NCI-H82 (cell line): Measurements from ENCODE around the gene SETD7.

Source experiments
- DNase-seq: peaks from one replicate; lab custom pipeline; 2025; lab: John Stamatoyannopoulos, UW

SETD7 gene

DNA sequence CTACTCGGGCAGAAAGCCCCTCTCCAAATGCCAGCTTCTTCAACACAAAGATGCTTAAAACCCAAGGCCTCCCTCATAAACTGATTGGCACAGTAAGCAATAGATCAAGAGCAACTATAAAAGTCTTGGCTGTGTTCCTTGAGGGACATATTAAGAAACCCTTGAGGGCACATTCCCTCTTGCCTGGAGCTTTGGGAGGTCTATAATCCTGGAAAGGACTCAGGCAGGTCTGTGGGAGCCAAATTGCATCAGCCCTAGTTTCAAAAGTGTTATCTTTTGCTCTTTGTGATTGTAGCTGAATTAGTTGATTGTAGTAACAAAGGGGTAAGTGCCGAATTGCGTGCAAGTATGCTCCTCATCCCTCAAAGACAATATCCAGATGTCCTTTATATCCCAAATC lies 18.6 kb upstream of the SETD7 start:
- no peak for DNase-seq

DNA sequence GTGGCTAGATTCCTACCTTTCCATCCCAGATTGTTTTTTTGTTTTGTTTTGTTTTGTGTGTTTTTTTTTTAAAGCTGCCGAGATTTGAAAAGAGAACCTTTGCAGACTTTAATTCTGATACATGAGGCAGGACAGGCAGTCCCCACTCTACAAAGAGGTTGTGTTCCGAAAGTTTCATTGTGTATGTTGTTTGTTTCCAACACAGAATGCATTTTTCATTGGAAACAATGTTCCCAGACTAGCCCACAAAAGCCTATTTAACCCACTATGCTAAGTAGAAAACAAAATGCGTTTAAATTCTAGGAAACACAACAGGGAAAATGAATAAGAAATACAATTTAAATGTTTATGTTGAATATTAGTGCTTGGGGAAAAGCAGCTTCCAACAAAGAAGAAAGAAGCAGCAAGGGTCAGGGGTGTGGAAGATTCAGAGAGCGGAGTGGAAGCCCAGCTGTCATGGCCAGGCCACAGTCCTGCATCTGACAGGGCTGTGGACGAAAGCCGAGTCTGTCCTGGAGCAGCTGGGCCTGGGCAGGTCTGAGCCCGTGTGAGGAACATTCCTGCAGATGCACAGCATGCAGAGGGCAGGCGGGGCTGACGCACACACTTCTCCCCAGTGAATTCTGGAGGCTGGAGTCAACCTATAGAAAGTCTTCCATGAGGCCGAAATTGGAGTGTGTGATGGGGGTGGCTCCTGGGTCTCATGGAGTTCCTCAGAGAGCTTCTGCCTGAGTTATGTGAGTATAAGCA lies 12.4 kb upstream of the SETD7 start:
- DNase-seq: no peak

DNA sequence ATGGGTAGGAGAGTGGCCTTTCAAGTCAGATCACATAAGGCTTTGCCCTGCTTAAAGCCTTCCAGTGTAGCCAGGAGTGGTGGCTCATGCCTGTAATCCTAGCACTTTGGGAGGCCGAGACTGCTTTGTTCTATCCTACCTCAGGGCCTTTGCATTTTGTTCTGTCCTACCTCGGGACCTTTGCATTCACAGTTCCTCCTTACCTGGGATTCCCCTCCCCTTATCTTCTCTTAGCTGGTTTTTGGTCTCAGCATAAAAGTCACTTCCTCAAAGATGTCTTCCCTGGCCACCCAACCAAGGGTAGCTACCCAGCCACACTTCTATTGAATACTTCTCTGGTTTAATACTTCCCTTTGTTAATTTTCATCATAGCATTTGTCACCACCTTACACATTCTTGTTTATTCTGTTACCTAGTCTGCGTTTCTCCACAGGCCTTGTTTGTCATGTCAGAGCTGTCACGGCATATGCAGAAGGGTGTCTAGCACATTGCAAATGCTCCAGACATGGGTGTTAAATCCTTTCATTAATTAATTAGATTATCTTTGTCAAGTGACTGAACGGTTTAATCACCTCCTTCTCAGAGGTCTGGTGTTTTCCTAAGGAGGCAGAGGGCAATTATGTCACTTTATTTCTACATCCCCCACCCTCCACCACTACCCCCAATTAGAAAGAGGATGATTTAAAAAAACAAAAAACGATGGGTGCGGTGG lies 11.3 kb upstream of the SETD7 start:
- peak; percentile 95 for DNase-seq

DNA sequence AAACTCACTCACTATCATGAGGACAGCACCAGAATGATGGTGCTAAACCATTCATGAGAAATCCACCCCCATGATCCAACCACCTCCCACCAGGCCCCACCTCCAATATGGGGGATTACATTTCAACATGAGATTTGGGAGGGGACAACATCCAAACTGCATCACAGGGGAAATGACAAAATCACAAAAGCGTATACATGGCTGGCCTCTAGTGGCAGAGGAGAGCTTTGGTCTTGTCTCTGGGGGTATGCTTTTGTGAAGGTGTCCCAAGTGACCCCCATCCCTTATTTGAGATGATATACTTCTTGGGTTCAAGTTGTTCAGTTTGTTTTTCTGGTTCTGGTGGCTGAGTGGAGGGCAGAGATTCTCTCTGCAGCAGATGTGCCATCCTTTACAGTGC lies 8.5 kb upstream of the SETD7 start:
- DNase-seq: no peak

DNA sequence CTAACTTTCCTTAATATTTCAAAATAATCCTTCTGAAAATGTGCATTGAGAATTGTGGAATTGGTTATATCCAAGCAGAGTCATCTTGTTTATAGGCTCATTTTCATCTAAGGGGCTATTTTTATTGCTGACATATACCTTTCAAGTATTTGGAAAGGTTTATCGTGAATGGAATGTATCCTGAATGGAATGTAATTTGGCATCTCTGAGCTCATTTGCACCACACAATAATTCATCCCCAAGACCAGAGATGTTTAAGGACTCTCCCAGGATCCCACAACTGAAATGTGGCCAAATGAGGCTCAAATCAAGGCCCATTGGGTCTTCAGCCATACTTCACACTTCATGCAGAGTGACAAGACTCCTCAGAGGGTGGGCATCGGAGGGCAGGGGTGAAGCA lies 7.5 kb upstream of the SETD7 start:
- DNase-seq: no peak

DNA sequence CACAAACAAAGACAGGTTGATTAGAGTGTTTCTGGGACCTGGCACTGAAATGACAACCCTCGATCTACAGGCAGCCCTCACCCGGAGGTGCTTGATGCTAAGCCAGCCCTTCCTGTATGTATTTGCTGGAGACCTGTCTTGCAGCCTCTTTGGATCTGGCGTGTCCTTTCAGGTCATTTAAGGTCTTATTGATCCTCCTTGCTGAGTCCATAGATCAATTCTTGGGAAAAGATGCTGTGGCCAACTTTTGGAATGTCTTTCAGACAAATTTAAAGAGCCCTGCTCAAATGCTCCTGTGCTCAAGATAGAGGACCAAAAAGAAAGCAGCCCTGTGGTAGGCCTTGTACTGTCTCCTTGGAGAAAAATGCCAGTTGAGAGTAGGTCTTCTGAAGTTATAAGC lies 6.8 kb upstream of the SETD7 start:
- DNase-seq: no peak

DNA sequence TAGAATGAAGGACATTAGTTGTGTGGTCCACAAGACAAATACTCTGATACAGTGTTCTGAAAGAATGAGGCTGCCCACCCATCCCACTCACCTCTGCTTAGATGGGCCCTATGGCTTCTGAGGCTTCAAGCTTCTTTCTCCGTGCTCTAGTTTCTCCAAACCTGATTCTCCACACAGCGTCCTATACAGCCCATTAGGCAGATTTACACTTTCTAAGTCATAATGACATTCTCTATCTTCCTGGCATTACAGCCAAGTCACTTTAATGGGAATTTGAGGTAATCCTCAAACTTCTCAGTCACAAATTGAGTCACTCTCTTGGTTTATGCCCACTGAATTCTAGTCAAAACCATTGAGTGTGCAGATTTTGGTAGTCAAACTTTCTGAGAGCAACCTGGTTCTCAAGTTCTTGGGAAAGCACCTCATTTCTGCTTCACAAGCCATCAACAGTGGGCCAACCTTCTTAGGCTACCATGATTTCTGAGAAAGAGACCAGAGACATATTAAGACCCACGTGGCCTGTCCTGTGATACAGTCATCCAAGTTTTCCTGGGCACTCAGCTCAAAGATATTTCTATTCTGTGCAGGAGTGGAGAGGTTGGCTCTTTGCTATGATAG lies 6.2 kb upstream of the SETD7 start:
- DNase-seq: no peak

DNA sequence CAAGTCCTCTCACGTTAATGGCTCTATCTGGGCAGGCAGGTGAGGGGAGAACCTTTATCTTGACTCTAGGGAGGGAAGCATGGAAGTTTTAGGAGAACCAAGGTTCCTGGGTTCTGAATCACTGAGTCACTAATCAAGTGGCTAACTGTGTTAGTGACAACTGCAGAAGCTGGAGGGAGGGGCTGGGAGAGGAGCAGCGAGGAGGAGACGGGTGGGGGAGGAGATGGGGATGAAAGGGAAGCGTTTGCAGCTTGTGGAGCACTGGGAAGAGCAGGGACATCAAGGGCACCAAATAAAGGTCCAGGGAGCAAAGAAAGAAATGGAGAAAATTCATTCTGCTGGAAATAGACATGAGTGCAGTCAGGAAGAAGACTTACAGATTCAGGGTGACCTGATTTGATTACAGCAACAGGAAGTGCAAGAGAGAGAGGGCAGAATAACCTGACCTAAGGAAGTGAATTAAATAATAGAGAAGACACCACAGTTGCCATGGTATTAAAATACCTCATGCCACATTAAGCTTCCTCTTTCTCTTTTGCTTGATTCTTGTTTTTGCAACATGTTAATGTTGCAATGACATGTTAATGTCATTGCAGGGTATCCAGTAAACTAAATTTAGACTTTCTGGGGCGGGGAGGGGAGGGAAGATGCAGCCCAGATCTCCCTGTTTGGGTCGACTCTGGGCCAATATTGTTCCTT lies 4.5 kb upstream of the SETD7 start:
- peak; percentile 24 for DNase-seq

DNA sequence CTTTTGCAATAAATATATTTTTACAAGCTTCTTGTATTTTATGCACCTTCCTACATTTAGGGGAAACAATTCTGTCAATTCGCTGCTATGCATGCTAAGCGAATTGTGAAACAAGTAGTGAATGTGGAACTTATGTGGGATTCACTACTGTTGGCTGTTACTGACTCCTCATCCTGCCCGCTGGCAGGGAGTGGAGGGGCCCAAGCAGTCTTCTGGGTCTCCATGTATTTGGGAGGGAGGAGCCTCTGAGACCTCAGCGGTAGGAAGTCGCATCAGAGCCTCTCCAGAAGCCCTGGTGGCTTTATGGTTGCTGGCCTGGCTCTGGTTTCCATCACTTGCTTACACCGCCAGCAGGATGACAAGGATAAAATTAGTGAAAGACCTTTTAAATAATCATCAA lies 3.7 kb upstream of the SETD7 start:
- DNase-seq: no peak

DNA sequence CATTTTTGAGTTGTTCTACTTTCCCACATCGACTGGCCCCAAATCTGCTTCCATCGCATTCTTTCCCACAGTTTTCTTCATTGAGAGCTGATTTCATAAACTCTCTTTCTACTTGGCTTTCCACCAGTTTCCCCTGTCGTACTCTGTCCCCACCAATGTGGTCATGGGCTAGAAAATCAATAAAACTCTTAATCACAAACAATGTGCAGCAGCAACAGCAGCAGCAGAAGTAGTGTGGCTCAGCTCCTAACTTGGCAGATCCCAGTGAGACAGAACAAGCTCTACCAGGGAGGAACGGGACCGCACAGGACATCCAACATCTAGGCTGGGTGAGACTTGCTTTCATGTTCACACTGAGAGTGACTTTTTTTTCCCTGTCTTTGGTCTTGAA lies 3.1 kb upstream of the SETD7 start:
- no peak for DNase-seq

DNA sequence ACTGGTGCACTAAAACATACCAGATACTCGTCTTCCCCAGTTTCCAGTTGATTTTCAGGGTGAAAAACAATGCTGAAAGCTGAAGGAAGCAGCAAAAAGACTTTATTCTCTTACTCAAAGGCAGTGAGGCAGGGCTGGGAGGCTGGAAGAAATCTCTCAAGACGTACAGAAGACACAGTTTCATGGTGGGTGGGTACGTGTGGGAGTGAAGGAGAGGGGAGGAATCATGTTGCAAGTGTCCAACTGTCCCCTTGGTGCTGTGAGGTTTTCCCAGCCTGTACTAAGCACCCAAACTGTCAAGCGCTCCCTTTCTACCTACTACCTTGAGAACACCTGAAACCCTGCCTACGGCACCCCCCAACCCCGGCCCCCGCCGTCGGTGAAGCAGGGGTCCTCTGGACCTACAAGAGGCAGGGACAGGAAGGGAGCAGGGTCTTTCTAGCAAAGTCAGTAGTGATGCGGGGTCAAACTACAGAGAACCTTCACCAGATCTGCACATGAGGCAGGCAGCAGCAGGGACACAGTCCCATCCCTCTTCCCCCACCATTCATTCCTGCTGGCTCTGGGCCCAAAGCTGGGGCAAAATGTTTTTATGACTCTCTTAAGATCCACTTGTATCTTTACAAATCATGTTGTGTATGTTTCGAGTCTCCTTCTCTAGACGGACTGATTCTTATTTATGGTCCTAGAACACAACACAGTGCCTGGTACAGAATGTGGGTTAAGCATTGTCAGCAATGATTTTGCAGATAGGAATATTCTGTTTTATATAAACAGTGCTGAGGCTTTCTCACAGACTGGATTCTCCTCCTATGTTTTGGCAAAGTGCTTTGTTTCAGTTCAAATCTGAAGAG lies 2.4 kb upstream of the SETD7 start:
- DNase-seq: no peak

DNA sequence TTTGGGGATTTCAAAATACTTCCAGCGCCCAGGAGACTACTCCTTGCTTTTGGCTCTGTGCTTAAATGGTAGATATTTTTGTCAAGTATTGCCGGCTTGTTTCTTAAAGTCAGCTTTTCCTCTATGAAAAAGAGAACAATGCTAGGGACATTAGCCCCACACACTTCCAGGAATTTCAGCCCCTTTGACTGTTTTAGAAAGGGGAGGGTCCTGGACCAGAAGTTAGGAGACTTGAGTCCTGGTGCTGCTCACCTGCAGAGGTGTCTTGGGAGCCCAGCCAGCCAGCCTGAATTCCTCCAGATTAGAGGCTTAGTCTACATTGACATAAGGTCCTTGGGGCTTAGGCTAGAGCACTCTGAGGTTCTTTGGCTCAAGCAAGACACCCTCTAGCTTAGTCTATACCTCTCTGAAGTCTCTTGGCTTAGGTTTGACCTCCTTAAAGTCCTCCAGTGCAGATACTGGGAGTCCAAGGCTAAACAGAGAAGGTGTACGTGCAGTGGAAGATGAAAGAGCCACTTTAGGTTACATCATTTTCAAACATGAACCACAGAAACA lies 1.6 kb upstream of the SETD7 start:
- DNase-seq: peak; percentile 89

DNA sequence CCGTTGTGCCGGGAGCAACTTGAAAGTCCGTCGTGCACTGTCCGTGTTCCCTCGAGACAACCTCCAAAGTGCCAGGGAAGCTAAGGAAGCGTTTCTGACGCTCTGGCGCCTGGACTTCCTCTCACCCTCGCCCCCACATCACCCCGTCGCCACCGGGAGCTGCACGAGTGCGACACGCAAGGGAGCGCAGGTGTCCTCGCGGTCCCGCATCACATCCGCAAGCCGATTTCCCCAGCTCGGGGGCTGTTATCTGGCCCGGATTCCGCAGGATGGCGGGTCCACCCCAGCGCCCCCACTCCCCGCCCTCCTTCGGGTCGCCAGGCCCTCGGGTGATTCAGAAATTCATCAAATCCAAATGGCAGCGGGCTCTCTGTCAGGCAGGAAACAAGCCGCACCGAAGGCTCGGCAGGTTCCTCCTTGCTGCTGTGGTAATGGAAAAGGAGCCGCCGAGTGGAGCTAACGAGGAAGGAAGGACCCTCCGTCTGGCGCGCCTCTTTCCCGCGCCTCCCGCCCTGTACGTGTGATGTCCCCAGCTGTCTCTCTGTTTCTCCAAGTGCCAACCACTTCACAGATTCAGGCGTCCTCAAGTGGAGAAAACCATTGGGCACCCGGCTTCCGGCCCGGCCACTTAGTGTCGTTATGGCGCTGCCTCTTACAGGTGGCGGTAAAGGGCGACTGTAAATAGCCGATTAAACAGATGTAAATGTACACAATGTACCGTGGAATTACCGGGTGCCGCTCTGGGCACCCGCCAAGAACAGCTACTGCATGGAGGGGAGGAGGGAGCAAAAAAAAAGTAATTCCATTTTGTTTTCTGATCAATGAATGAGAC lies 921 bp upstream of the SETD7 start:
- peak; percentile 84 for DNase-seq

DNA sequence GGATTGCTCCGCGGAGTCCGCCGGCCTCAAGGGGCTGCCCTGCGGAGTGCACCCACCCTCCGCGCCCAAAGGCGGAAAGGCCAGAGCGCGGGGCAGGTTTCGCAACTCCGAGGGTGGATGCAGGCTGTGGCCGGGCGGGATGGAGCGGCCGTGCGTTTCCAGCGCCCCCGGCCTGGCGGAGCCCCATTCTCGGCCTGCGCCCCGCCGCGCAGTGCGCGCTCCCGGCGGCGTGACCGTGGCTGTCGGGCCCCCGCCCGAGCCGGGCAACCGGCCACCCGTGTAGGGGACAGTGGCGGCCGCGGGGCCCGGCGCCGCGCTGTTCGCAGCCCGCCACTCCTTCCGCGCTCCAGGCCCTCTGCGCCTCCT lies 331 bp downstream of the SETD7 start:
- peak; percentile 39 for DNase-seq

DNA sequence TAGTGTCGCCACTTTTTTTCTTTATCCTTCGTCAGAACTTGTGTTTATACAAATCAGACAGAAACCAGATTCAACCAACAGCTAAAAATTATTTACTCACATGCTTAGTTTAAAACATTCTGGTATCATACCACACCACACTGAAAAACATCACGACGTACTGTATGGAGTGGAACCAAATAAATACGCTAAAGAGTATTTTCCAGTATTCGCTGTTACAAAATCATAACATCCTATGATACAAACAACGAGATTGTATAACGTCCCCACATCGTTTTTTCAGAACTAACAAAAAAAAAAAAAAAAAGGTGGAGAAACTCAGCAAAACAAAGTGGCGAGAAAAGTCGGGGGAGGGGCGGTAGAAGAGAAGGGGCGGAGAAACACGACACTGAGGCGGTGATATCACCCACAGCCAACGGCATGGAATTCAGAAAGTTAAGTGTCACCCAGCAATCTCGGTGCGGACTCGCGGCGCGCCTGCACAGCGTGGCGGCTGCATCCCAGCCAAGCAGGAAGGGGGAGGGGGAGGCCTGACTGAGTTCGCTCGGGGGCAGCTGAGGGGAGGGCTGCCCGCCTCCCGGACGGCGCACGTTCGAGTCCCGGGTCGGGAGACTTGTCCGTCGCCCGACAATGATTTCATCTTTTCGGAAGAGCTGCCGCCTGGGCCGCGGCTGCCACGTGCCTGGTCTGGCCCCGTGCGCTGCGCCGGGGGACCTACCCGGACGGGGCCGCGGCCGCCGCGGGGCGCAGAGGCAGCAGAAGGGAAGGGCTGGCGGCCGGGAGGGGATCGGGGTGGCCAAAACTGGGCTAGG lies 920 bp downstream of the SETD7 start:
- DNase-seq: peak; percentile 92

DNA sequence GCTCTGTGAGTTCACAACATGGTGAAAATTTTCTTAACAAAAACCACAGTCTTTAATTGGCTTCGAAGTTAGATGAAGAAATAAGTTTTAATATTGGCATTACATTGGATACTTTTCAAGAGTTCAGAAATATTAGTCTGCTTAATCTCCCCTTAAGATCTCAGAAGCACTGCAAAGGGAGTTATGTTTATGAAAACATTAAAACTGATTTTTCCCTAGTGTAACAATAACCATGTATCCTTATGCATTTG lies 1.5 kb downstream of the SETD7 start:
- no peak for DNase-seq

DNA sequence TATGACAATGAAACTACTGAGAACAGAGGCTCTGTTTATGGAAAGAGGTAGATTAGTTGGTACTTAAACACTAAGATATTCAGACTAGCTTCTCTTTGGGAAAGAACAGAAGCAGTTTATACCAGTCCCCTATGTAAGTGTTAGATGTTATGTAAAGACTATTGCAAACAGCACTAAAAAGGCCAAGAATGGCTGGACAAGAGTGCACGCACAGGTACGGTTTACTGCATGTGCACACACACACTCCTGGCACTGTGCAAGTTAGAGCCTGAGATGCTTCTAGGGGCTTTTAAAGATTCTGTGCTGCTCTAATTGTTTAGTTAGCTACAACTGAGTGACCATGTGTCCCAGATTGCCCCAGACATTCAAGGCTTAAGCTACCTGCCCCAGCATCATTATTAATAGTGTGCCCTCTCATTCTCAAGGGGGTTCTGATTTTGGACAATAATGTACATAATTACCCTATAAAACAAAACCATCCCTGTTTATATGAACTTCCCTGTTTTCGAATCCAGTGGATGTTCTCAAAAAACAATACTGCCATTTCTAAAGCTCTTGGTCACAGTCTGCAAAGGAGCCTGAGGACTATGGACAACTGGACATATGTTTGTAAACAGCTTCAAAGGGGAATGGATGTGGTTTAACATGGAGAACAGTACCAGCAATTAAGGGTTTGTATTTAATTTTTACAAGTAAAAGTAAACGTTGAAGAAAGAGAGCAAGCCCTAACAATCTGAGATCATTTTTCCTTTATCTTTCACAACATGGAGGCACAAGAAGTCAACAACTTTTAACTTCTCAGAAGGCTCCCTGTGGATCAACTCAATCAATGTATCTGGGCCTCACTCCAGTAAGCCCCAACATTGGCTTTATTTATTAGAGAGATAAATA lies 2.0 kb downstream of the SETD7 start:
- DNase-seq: peak; percentile 20

DNA sequence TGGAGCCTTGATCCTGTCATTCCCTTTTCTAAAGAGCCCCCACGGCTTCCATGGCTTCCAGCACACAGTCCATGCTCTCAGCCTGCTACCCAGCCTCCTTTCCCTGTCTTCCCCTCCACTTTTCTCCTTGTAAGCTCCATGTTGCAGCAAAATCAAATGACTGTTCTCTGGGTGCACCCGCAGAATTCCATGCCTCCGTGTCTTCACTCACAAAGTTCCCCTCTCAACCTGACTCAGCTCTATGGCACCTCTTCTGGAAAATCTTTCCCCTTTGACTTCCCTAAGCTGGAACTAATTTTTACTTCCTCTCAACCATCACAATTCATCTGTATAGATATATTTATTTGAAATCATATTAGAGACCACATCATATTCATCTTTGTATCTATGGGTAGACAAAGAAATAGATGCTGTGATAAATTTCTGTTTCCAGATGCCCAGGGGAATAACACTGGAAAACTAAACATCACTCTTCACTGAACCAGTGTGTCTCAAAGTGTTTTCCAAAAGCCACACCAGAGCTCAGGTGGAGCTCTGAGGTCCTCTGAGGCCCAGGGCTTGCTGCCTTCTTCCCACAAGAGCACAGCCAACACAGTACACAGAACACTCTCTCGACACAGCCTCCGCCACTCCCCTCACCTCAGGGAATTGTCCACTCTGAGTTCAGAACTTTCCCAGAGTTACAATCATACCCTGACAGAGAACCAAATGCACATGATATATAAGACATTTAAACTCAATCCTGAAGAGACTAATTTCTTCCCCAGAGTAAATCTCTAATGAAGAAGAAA lies 3.3 kb downstream of the SETD7 start:
- DNase-seq: no peak
